Neural progenitor cell (in vitro differentiated cells): Measurements from ENCODE around the gene KRT72. TPM values are rescaled to one million over a fixed set of nuclear protein-coding genes. Genes with fewer than 3 reads are reported as not detected.
"Not testable (repeated sequence)": the region's sequence is repeated elsewhere in the genome, so short reads cannot be mapped to it uniquely, and the experiment has no call there.

Experiments
- DNase-seq: peaks from one replicate; pipeline ENCODE4 v3.0.0-alpha.2; 2016; ENCODE audit warnings: low spot score
- H2AFZ ChIP-seq: fragments of 200-600 bp; sonication (generic); replicated peaks from 2 replicates; pipeline ENCODE4 v1.6.1; 2016; ENCODE audit warnings: antibody characterized with exemption
- H3F3A ChIP-seq: fragments of 200-600 bp; sonication (generic); 2 replicates; pipeline ENCODE4 v1.6.1; 2016; ENCODE audit warnings: antibody characterized with exemption, low read depth
- H3K27ac ChIP-seq: fragments of 200-600 bp; sonication (generic); 2 replicates; pipeline ENCODE4 v1.5.1; 2016; ENCODE audit warnings: mild to moderate bottlenecking
- H3K27me3 ChIP-seq: fragments of 200-600 bp; sonication (generic); 2 replicates; pipeline ENCODE4 v1.6.1; 2016; ENCODE audit warnings: mild to moderate bottlenecking, moderate library complexity
- H3K36me3 ChIP-seq: fragments of 200-600 bp; sonication (generic); 2 replicates; pipeline ENCODE4 v1.5.1; 2016
- H3K4me1 ChIP-seq: fragments of 200-600 bp; sonication (generic); 2 replicates; pipeline ENCODE4 v1.6.1; 2016; ENCODE audit warnings: mixed run types
- H3K4me2 ChIP-seq: fragments of 200-600 bp; sonication (generic); 2 replicates; pipeline ENCODE4 v1.6.1; 2016
- H3K4me3 ChIP-seq: fragments of 200-600 bp; sonication (generic); 2 replicates; pipeline ENCODE4 v1.5.1; 2016
- H3K79me2 ChIP-seq: fragments of 200-600 bp; sonication (generic); 2 replicates; pipeline ENCODE4 v1.6.1; 2016; ENCODE audit warnings: low read depth
- H3K9ac ChIP-seq: fragments of 200-600 bp; sonication (generic); 2 replicates; pipeline ENCODE4 v1.6.1; 2016
- H3K9me3 ChIP-seq: fragments of 200-600 bp; sonication (generic); 2 replicates; pipeline ENCODE4 v1.5.1; 2016; ENCODE audit warnings: low read depth
- H4K20me1 ChIP-seq: fragments of 200-600 bp; sonication (generic); 2 replicates; pipeline ENCODE4 v1.6.1; 2016; ENCODE audit warnings: low read depth
- H3K27ac Mint-ChIP-seq: 3 replicates; pipeline ENCODE4 v1.8.0; 2021; ENCODE audit warnings: mixed read lengths
- H3K27me3 Mint-ChIP-seq: 2 replicates; pipeline ENCODE4 v1.8.0; 2022; ENCODE audit warnings: low read depth, mild to moderate bottlenecking, inconsistent platforms, moderate library complexity, mixed read lengths; ENCODE audit not compliant: insufficient read depth
- H3K36me3 Mint-ChIP-seq: 3 replicates; pipeline ENCODE4 v1.8.0; 2021; ENCODE audit warnings: mixed read lengths
- H3K4me1 Mint-ChIP-seq: 3 replicates; pipeline ENCODE4 v1.8.0; 2021; ENCODE audit warnings: mixed read lengths
- H3K4me3 Mint-ChIP-seq: 3 replicates; pipeline ENCODE4 v1.8.0; 2021; ENCODE audit warnings: mild to moderate bottlenecking, moderate library complexity, mixed read lengths
- H3K9me3 Mint-ChIP-seq: 3 replicates; pipeline ENCODE4 v1.8.0; 2020; ENCODE audit warnings: mixed read lengths
- EZH2 ChIP-seq: fragments of 200-600 bp; sonication (generic); IDR thresholded peaks from 2 replicates; pipeline ENCODE4 v1.6.1; 2017; ENCODE audit warnings: antibody characterized with exemption, mild to moderate bottlenecking, moderate library complexity
- EZH2phosphoT487 ChIP-seq: fragments of 200-600 bp; sonication (generic); IDR thresholded peaks from 2 replicates; pipeline ENCODE4 v1.6.1; 2017; ENCODE audit warnings: antibody characterized with exemption
- total RNA-seq: library from RNA; depleted of rRNA; stranded (reverse); fragments of >200 nt; gene quantifications from 2 replicates; pipeline ENCODE4 v1.2.3, GENCODE V29; 2015; ENCODE audit warnings: low replicate concordance
- TF ChIP-seq, protein P1 (sequence below): fragments of 200-600 bp; sonication (generic); IDR thresholded peaks from 2 replicates; pipeline ENCODE4 v1.5.1; 2017; ENCODE audit warnings: antibody characterized with exemption, mild to moderate bottlenecking

KRT72 gene
- total RNA-seq, 1 donor from 2014 or later: not detected

DNA sequence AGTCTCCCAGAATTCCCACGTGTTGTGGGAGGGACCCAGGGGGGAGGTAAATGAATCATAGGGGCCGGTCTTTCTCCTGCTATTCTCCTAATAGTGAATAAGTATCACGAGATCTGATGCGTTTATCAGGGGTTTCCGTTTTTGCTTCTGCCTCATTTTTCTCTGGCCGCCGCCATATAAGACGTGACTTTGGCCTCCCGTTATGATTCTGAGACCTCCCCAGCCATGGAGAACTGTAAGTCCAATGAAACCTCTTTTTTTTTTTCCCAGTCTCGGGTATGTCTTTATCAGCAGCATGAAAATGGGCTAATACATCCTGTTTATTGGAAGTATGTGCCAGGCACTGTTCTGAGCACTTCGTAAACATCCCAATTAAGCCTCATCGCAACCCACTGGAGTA lies 788 bp downstream of the KRT72 start:
- no peaks in the 10 kb centered on the region for H3K9me3 ChIP-seq
- no peaks in the 10 kb centered on the region for H3K4me1 ChIP-seq
- H3K4me1 Mint-ChIP-seq: no peaks in the 10 kb centered on the region
- peaks cover 25% of the 10 kb centered on the region for H3K27me3 ChIP-seq
- peaks cover 4% of the 10 kb centered on the region for H3K27me3 Mint-ChIP-seq
- H3K36me3 Mint-ChIP-seq: no peaks in the 10 kb centered on the region
- no peaks in the 10 kb centered on the region for H3K36me3 ChIP-seq
- H2AFZ ChIP-seq: no peak overlapping the region
- H3K4me3 Mint-ChIP-seq: no peak overlapping the region
- H3K9me3 Mint-ChIP-seq: no peaks in the 10 kb centered on the region
- H4K20me1 ChIP-seq: no peaks in the 10 kb centered on the region
- no peaks in the 10 kb centered on the region for H3K79me2 ChIP-seq
- H3K9ac ChIP-seq: no peak overlapping the region
- no peaks in the 10 kb centered on the region for H3F3A ChIP-seq
- no peak for DNase-seq
- no peak overlapping the region for H3K4me3 ChIP-seq
- no peak overlapping the region for H3K4me2 ChIP-seq
- H3K27ac ChIP-seq: no peak overlapping the region
- TF ChIP-seq, protein P1, sequence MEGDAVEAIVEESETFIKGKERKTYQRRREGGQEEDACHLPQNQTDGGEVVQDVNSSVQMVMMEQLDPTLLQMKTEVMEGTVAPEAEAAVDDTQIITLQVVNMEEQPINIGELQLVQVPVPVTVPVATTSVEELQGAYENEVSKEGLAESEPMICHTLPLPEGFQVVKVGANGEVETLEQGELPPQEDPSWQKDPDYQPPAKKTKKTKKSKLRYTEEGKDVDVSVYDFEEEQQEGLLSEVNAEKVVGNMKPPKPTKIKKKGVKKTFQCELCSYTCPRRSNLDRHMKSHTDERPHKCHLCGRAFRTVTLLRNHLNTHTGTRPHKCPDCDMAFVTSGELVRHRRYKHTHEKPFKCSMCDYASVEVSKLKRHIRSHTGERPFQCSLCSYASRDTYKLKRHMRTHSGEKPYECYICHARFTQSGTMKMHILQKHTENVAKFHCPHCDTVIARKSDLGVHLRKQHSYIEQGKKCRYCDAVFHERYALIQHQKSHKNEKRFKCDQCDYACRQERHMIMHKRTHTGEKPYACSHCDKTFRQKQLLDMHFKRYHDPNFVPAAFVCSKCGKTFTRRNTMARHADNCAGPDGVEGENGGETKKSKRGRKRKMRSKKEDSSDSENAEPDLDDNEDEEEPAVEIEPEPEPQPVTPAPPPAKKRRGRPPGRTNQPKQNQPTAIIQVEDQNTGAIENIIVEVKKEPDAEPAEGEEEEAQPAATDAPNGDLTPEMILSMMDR: no peak
- no peak for TF ChIP-seq EZH2phosphoT487
- TF ChIP-seq EZH2: no peak
- H3K27ac Mint-ChIP-seq: no peak overlapping the region

DNA sequence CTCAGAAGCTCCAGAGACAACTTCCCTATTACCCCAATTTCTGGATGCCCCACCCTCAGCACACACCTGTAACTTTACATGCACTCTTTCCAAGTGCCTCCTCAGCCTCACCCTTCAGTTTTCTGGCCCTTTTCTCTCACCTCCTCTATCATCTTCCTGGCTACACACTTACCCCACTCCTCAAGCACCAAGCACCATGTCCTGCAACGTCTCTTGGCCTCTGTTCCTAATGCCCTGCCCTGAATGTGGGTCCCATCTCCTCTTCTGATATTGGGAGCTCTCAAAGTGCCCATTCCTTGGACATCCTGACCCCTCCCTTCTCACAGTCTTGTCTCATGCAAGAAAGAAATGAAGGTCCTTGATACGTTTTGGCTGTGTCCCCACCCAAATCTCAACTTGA lies 1.2 kb downstream of the KRT72 start:
- Mint-ChIP-seq H3K27me3 (peaks cover 4% of the 10 kb centered on the region), H3K4me3 (no peak overlapping the region), H3K27ac (no peak overlapping the region), H3K4me1 (no peaks in the 10 kb centered on the region), H3K9me3 (no peaks in the 10 kb centered on the region), H3K36me3 (no peaks in the 10 kb centered on the region)
- no peaks in the 10 kb centered on the region for H3K36me3 ChIP-seq
- H3K9me3 ChIP-seq: no peaks in the 10 kb centered on the region
- no peak for DNase-seq
- no peak overlapping the region for H3K9ac ChIP-seq
- TF ChIP-seq EZH2phosphoT487 (no peak), EZH2 (no peak)
- TF ChIP-seq, protein P1: no peak
- no peak overlapping the region for H2AFZ ChIP-seq
- no peak overlapping the region for H3K27ac ChIP-seq
- H3K4me1 ChIP-seq: no peaks in the 10 kb centered on the region
- no peaks in the 10 kb centered on the region for H3F3A ChIP-seq
- peaks cover 25% of the 10 kb centered on the region for H3K27me3 ChIP-seq
- H3K4me3 ChIP-seq: no peak overlapping the region
- H4K20me1 ChIP-seq: no peaks in the 10 kb centered on the region
- no peaks in the 10 kb centered on the region for H3K79me2 ChIP-seq
- H3K4me2 ChIP-seq: no peak overlapping the region

DNA sequence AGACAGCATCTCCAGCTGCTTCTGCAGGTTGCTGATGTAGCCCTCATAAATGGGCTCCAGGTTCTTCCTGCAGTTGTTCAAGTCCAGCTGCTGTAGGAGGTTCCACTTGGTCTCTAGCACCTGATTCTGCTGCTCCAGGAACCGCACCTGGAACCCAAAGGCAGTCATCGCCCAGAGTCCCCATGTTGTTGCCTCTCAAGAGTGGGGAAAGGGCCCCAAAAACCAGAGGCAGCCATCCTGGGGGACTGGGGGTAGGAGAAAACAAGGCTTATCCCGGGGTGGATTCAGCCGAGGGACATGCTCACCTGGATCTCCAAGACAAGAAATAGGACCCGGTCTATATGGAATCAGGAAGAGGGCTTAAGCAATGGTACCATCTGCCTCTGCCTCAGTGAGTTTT lies 2.3 kb downstream of the KRT72 start:
- H3K79me2 ChIP-seq: no peaks in the 10 kb centered on the region
- no peaks in the 10 kb centered on the region for H3K36me3 Mint-ChIP-seq
- no peak overlapping the region for H3K27ac ChIP-seq
- no peak overlapping the region for H3K27ac Mint-ChIP-seq
- DNase-seq: no peak
- H2AFZ ChIP-seq: no peak overlapping the region
- no peaks in the 10 kb centered on the region for H3K4me1 ChIP-seq
- H3K27me3 Mint-ChIP-seq: peaks cover 4% of the 10 kb centered on the region
- no peaks in the 10 kb centered on the region for H3K4me1 Mint-ChIP-seq
- H4K20me1 ChIP-seq: no peaks in the 10 kb centered on the region
- H3F3A ChIP-seq: no peaks in the 10 kb centered on the region
- TF ChIP-seq EZH2phosphoT487 (no peak), EZH2 (no peak)
- TF ChIP-seq, protein P1: no peak
- H3K4me3 Mint-ChIP-seq: no peak overlapping the region
- no peaks in the 10 kb centered on the region for H3K36me3 ChIP-seq
- no peak overlapping the region for H3K4me3 ChIP-seq
- H3K9ac ChIP-seq: no peak overlapping the region
- no peak overlapping the region for H3K4me2 ChIP-seq
- no peaks in the 10 kb centered on the region for H3K9me3 ChIP-seq
- peaks cover 25% of the 10 kb centered on the region for H3K27me3 ChIP-seq
- peaks cover 3% of the 10 kb centered on the region for H3K9me3 Mint-ChIP-seq

- not testable (repeated sequence) for H3K4me1 Mint-ChIP-seq, H4K20me1 ChIP-seq, H3K4me3 ChIP-seq, H3K36me3 Mint-ChIP-seq, H3K4me1 ChIP-seq, H3K9me3 ChIP-seq, H3K27ac Mint-ChIP-seq, H2AFZ ChIP-seq, H3K4me2 ChIP-seq, H3K79me2 ChIP-seq, H3K9ac ChIP-seq, DNase-seq, H3F3A ChIP-seq, H3K9me3 Mint-ChIP-seq, H3K36me3 ChIP-seq, H3K27ac ChIP-seq
- peaks cover 22% of the 10 kb centered on the region for H3K27me3 ChIP-seq
- Mint-ChIP-seq H3K27me3 (peaks cover 10% of the 10 kb centered on the region), H3K4me3 (peak overlapping the region; percentile 30)
These were observed 7.0 kb downstream of the KRT72 start for GRCh38 chr12:52594237-52594636.
